ENCODE results near the gene FEM1A. TPM values are rescaled to one million over a fixed set of nuclear protein-coding genes. Genes with fewer than 3 reads are reported as not detected.
A peak's percentile ranks its signal among the peaks of the same experiment; 100 is the strongest.
"Not testable (repeated sequence)": the region's sequence is repeated elsewhere in the genome, so short reads cannot be mapped to it uniquely, and the experiment has no call there.

The FEM1A gene
- total RNA-seq, 5 donors from 2014 or later (not counting 1 experiment from before 2014, with no cell fraction given) = 9.7 to 17.7 (median 16.1) TPM

GRCh38 chr19:4805140-4805539 lies 13.6 kb downstream of the FEM1A start:
- ATAC-seq (replicated peaks in 1 of 4); H3K4me3 Mint-ChIP-seq; H3K27ac Mint-ChIP-seq; H3K9me3 ChIP-seq; H3K4me1 ChIP-seq (ENCODE audit: control insufficient read depth in 1 of 2, extremely low read depth in 1 of 2, insufficient read depth in 2 of 2, low read length in 2 of 2); H3K27ac ChIP-seq (ENCODE audit: low read length); H3K27me3 Mint-ChIP-seq; POLR2A ChIA-PET; H3K36me3 Mint-ChIP-seq; H3K27me3 ChIP-seq (replicated peaks in 1 of 2; ENCODE audit: control insufficient read depth in 2 of 2, extremely low read depth in 1 of 2, insufficient read depth in 2 of 2, low read length in 1 of 2); H3K4me3 ChIP-seq (ENCODE audit: control insufficient read depth in 1 of 2, extremely low read depth in 1 of 2, low read length in 1 of 2); H3K4me1 Mint-ChIP-seq; DNase-seq; H3K9me3 Mint-ChIP-seq; H3K36me3 ChIP-seq (ENCODE audit: control insufficient read depth in 2 of 2, extremely low read depth in 1 of 2, insufficient read depth in 1 of 2, low read length in 1 of 2): not testable (repeated sequence)
- CTCF ChIA-PET = interaction anchor here (0.5 to 1.5 kb wide), 5 partner anchors 50 to 130 kb away, joined by 3 to 4 read pairs (median 4); no protein-coding TSS in a partner anchor
- WGBS (ENCODE audit: insufficient coverage) = no CpG with 5 or more reads among the region's 6 CpGs

DNA sequence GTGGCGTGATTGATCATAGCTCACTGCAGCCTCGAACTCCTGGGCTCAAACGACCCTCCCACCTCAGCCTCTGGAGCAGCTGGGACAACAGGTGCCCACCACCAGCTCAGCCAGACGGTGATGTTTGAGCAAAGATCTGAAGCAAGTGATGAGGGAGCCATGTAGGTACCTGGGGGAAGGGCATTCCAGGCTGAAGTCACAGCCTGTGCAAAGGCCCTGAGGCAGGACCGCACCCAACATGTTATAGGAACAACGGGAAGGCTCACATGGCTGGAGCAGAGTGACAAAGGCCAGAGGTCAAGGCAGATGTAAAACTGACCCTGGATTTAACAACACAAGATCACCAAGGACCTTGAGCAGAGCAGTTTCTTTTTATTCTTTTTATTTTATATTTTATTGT lies 14.8 kb downstream of the FEM1A start:
- no peak for ATAC-seq (replicated peaks in 1 of 4)
- H3K9me3 Mint-ChIP-seq = no peaks in the 10 kb centered on the region
- H3K27ac ChIP-seq (ENCODE audit: low read length) = no peak overlapping the region
- no peak overlapping the region for H3K4me3 Mint-ChIP-seq
- no peak overlapping the region for H3K4me3 ChIP-seq (ENCODE audit: control insufficient read depth in 1 of 2, extremely low read depth in 1 of 2, low read length in 1 of 2)
- no peaks in the 10 kb centered on the region for H3K27me3 Mint-ChIP-seq
- peaks cover 0 to 7% of the 10 kb centered on the region in 2 experiments for H3K4me1 ChIP-seq (ENCODE audit: control insufficient read depth in 1 of 2, extremely low read depth in 1 of 2, insufficient read depth in 2 of 2, low read length in 2 of 2)
- POLR2A ChIA-PET = no interaction called here
- H3K9me3 ChIP-seq = no peaks in the 10 kb centered on the region
- no peaks in the 10 kb centered on the region for H3K27me3 ChIP-seq (replicated peaks in 1 of 2; ENCODE audit: control insufficient read depth in 2 of 2, extremely low read depth in 1 of 2, insufficient read depth in 2 of 2, low read length in 1 of 2)
- DNase-seq = no peak
- WGBS (ENCODE audit: insufficient coverage) = 75% methylated on average over 4 of the region's 6 CpGs
- no peaks in the 10 kb centered on the region for H3K36me3 ChIP-seq (ENCODE audit: control insufficient read depth in 2 of 2, extremely low read depth in 1 of 2, insufficient read depth in 1 of 2, low read length in 1 of 2)
- no peak overlapping the region for H3K27ac Mint-ChIP-seq
- peaks cover 3 to 7% (median 5%) of the 10 kb centered on the region in 3 donors for H3K4me1 Mint-ChIP-seq
- H3K36me3 Mint-ChIP-seq = no peaks in the 10 kb centered on the region
- CTCF ChIA-PET = interaction anchor here (0.6 to 0.8 kb wide), 3 partner anchors 15 to 112 kb away, joined by 3 to 8 read pairs (median 4); partner anchors contain the start of gene FEM1A (in 1 of the 2)

- no peak for ATAC-seq (replicated peaks in 1 of 4)
- Histone ChIP-seq H3K27me3 (replicated peaks in 1 of 2; ENCODE audit: control insufficient read depth in 2 of 2, extremely low read depth in 1 of 2, insufficient read depth in 2 of 2, low read length in 1 of 2) (no peaks in the 10 kb centered on the region), H3K4me1 (ENCODE audit: control insufficient read depth in 1 of 2, extremely low read depth in 1 of 2, insufficient read depth in 2 of 2, low read length in 2 of 2) (peaks cover 0 to 13% of the 10 kb centered on the region in 2 experiments), H3K27ac (ENCODE audit: low read length) (no peak overlapping the region), H3K9me3 (no peaks in the 10 kb centered on the region), H3K36me3 (ENCODE audit: control insufficient read depth in 2 of 2, extremely low read depth in 1 of 2, insufficient read depth in 1 of 2, low read length in 1 of 2) (no peaks in the 10 kb centered on the region), H3K4me3 (ENCODE audit: control insufficient read depth in 1 of 2, extremely low read depth in 1 of 2, low read length in 1 of 2) (no peak overlapping the region)
- ChIA-PET POLR2A (no interaction called here), CTCF (interaction anchor here in 1 of 2 donors (1.3 kb wide), 1 partner anchor 44 kb away, joined by 5 read pairs; no protein-coding TSS in a partner anchor)
- DNase-seq = no peak
- 75% methylated on average over 6 of the region's 6 CpGs for WGBS (ENCODE audit: insufficient coverage)
- H3K27me3 Mint-ChIP-seq = no peaks in the 10 kb centered on the region
- H3K4me3 Mint-ChIP-seq = no peak overlapping the region
- no peaks in the 10 kb centered on the region for H3K36me3 Mint-ChIP-seq
- peaks cover 5 to 13% (median 11%) of the 10 kb centered on the region in 3 donors for H3K4me1 Mint-ChIP-seq
- H3K27ac Mint-ChIP-seq = no peak overlapping the region
- no peaks in the 10 kb centered on the region for H3K9me3 Mint-ChIP-seq
These were observed 15.7 kb downstream of the FEM1A start for GRCh38 chr19:4807188-4807587.

GRCh38 chr19:4811328-4812131 lies 20.0 kb downstream of the FEM1A start:
- H3K36me3 ChIP-seq (ENCODE audit: control insufficient read depth in 2 of 2, extremely low read depth in 1 of 2, insufficient read depth in 1 of 2, low read length in 1 of 2) = peaks cover 0 to under 1% of the 10 kb centered on the region in 2 donors
- WGBS (ENCODE audit: insufficient coverage) = 56% methylated on average over 12 of the region's 12 CpGs
- H3K4me3 ChIP-seq (ENCODE audit: control insufficient read depth in 1 of 2, extremely low read depth in 1 of 2, low read length in 1 of 2) = no peak overlapping the region
- H3K27ac Mint-ChIP-seq = peak overlapping the region in 1 of 2 donors; percentile 15
- no peak overlapping the region for H3K27ac ChIP-seq (ENCODE audit: low read length)
- peaks cover 0 to 17% of the 10 kb centered on the region in 2 experiments for H3K4me1 ChIP-seq (ENCODE audit: control insufficient read depth in 1 of 2, extremely low read depth in 1 of 2, insufficient read depth in 2 of 2, low read length in 2 of 2)
- H3K4me3 Mint-ChIP-seq = no peak overlapping the region
- no peaks in the 10 kb centered on the region for H3K9me3 ChIP-seq
- peaks cover 19 to 30% (median 25%) of the 10 kb centered on the region in 3 donors for H3K4me1 Mint-ChIP-seq
- no peaks in the 10 kb centered on the region for H3K27me3 Mint-ChIP-seq
- ATAC-seq (replicated peaks in 1 of 4) (peak; percentile 68 to 71 (median 70)), DNase-seq (peak; percentile 50 to 91 (median 82))
- peaks cover under 1% of the 10 kb centered on the region for H3K36me3 Mint-ChIP-seq
- POLR2A ChIA-PET = interaction anchor here in 1 of 2 donors (0.6 kb wide), 1 partner anchor 162 kb away, joined by 4 read pairs; no protein-coding TSS in a partner anchor
- H3K27me3 ChIP-seq (replicated peaks in 1 of 2; ENCODE audit: control insufficient read depth in 2 of 2, extremely low read depth in 1 of 2, insufficient read depth in 2 of 2, low read length in 1 of 2) = no peaks in the 10 kb centered on the region
- CTCF ChIA-PET = interaction anchor here (0.6 to 2.3 kb wide), 9 partner anchors 17 to 219 kb away, joined by 3 to 9 read pairs (median 3); partner anchors contain the start of gene KDM4B (in 1 of the 2)
- H3K9me3 Mint-ChIP-seq = no peaks in the 10 kb centered on the region

DNA sequence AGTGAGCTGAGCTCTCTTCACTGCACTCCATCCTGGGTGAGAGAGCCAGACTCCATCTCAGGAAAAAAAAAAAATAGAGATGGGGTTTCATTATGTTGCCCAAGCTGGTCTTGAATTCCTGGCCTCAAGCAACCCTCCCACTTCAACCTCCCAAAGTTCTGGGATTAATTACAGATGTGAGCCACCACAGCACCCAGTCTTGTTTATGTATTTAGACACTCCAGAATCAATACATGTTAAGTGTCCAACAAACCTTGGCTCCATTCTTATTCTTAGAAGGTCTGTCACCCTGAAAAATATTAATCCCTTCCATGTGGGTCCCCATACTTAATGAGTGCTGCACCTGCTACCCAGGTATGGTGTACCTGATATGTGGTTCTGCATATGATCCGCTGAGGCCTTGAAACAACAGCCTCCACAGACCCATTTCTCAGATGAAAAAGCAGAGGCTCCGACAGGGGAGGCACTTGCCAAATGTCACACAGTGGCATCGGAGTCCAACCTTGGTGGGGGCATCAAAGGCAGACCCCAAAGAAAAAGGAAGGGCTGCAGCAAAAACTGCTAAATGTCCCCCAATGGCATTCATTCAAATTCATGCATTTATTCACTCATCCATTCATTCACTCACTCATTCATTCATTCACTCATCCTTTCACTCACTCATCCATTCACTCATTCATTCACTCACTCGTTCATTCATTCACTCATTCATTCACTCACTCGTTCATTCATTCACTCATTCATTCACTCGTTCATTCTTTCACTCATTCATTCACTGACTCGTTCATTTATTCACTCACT lies 23.3 kb downstream of the FEM1A start:
- no peaks in the 10 kb centered on the region for H3K9me3 ChIP-seq
- no peaks in the 10 kb centered on the region for H3K27me3 ChIP-seq (replicated peaks in 1 of 2; ENCODE audit: control insufficient read depth in 2 of 2, extremely low read depth in 1 of 2, insufficient read depth in 2 of 2, low read length in 1 of 2)
- no peaks in the 10 kb centered on the region for H3K27me3 Mint-ChIP-seq
- H3K9me3 Mint-ChIP-seq = no peaks in the 10 kb centered on the region
- H3K4me3 ChIP-seq (ENCODE audit: control insufficient read depth in 1 of 2, extremely low read depth in 1 of 2, low read length in 1 of 2) = no peak overlapping the region
- 72% methylated on average over 6 of the region's 7 CpGs for WGBS (ENCODE audit: insufficient coverage)
- H3K36me3 ChIP-seq (ENCODE audit: control insufficient read depth in 2 of 2, extremely low read depth in 1 of 2, insufficient read depth in 1 of 2, low read length in 1 of 2) = peaks cover 4 to 16% of the 10 kb centered on the region in 2 donors
- ChIA-PET CTCF (interaction anchor here in 1 of 2 donors (1.6 kb wide), 1 partner anchor 97 kb away, joined by 6 read pairs; no protein-coding TSS in a partner anchor), POLR2A (no interaction called here)
- peak overlapping the region in 1 of 3 donors; percentile 81 for H3K4me3 Mint-ChIP-seq
- no peak overlapping the region for H3K27ac ChIP-seq (ENCODE audit: low read length)
- H3K4me1 Mint-ChIP-seq = peaks cover 17 to 28% (median 22%) of the 10 kb centered on the region in 3 donors
- no peak overlapping the region for H3K27ac Mint-ChIP-seq
- H3K36me3 Mint-ChIP-seq = peaks cover 3% of the 10 kb centered on the region
- no peak for ATAC-seq (replicated peaks in 1 of 4)
- H3K4me1 ChIP-seq (ENCODE audit: control insufficient read depth in 1 of 2, extremely low read depth in 1 of 2, insufficient read depth in 2 of 2, low read length in 2 of 2) = peaks cover 0 to 17% of the 10 kb centered on the region in 2 experiments
- DNase-seq = no peak

All from T-cell (primary cell).